Right lobe of liver (tissue), 6 donors: ENCODE data around the gene MID1. TPM values are rescaled to one million over a fixed set of nuclear protein-coding genes. Genes with fewer than 3 reads are reported as not detected.
A peak's percentile ranks its signal among the peaks of the same experiment; 100 is the strongest.

Source experiments
- ATAC-seq, 4 donors: fragments of 200-7000 bp; cut with Tn5 transposase; one replicate each; pipeline ENCODE4 v1.9.1; 2020; ENCODE audit warnings: mild to moderate bottlenecking in 4 of 4, moderate library complexity in 4 of 4
- DNase-seq, 3 donors: peaks; one replicate each; pipeline ENCODE4 v3.0.0-alpha.2; 2020
- H3K27ac ChIP-seq, 3 donors: fragments of 200-600 bp; one replicate each; pipeline ENCODE4 v1.8.0; 2022
- H3K27me3 ChIP-seq, 2 donors: fragments of 200-600 bp; one replicate each; pipeline ENCODE4 v1.8.0; 2022
- H3K36me3 ChIP-seq, 4 donors: fragments of 200-600 bp; sonication (generic) in 1 of 4; one replicate each; pipeline versions ENCODE4 v1.5.1 to v1.8.0; 2017 to 2022; ENCODE audit warnings: control low read depth in 1 of 4
- H3K4me1 ChIP-seq, 4 donors: fragments of 200-600 bp; sonication (generic) in 1 of 4; one replicate each; pipeline versions ENCODE4 v1.5.1 to v1.8.0; 2017 to 2022; ENCODE audit warnings: control low read depth in 1 of 4
- H3K4me3 ChIP-seq, 3 donors: fragments of 200-600 bp; one replicate each; pipeline ENCODE4 v1.8.0; 2022
- H3K9me3 ChIP-seq, 4 donors: fragments of 200-600 bp; sonication (generic) in 1 of 4; one replicate each; pipeline versions ENCODE4 v1.5.1 to v1.8.0; 2017 to 2022; ENCODE audit warnings: control low read depth in 1 of 4
- POLR2A ChIP-seq: fragments of 450-650 bp; IDR thresholded peaks from one replicate; pipeline ENCODE4 v1.6.1; 2017; ENCODE audit warnings: antibody characterized with exemption, mild to moderate bottlenecking
- WGBS: methylation state at CpG from one replicate; pipeline ENCODE4 v1.1.6; 2018; ENCODE audit warnings: low coverage, low lambda C conversion rate; ENCODE audit not compliant: insufficient coverage; ENCODE audit errors: missing lambda C conversion rate; 5-methylcytosine and 5-hydroxymethylcytosine counted together
- intact Hi-C, 2 donors: fragments of 100-400 bp; cut with DNase I; formaldehyde crosslinking; loops; one replicate each; pipeline versions ENCODE4 v1.11.2 to v1.14.1; 2022
- total RNA-seq, 6 experiments: library from RNA; depleted of rRNA in 2 of 6; stranded (reverse); fragments of >200 nt in 2 of 6; fragmentation: NEBNext Ultra II Directional in 3 of 6; extraction: Animal tissue kit (Norgen Biotek cat#: 25700) in 3 of 6; gene quantifications; one replicate each; pipeline versions ENCODE4 v1.1.0 to v1.2.4, GENCODE V29; 2016 to 2023
- TF ChIP-seq, protein P1 (sequence below), 4 donors: fragments of 200-600 bp in 3 of 4; fragments of 450-650 bp in 1 of 4; IDR thresholded peaks; one replicate each; pipeline versions ENCODE4 v1.5.1 to v1.8.0; 2016 to 2022; ENCODE audit warnings: antibody characterized with exemption in 4 of 4, mild to moderate bottlenecking in 2 of 4
- donor health status: DM: no; HTN: yes; CAD: no.
- donor health status: DM: no; HTN: no; CAD: no.
- donor health status: DM: no; HTN: no; CAD: no.
- donor health status: DM: no; HTN: yes; CAD: no.
- donor health status: DM: no; HTN: yes; CAD: no.

Gene MID1
- total RNA-seq, 6 experiments from 2014 or later: 2.2 to 10.0 (median 4.6) TPM

DNA sequence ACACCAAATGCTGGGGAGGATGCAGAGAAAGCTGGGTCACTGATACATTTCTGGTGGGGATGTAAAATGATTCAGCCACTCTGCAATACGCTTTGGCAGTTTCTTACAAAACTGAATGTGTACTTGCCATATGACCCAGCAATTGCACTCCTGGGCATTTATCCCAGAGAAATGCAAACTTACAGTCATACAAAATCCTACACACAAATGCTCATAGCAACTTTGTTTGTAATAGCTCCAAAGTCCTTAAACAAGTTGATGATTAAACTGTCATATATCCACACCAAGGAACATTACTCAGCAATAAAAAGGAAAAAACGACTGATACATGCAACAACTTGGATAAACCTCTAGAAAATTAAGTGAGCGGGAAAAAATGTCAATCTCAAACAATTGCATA lies 12.3 kb downstream of the MID1 start:
- ATAC-seq (peak in 3 of 4 donors; percentile 8 to 65 (median 27)), DNase-seq (no peak)
- WGBS: 21% methylated on average over 3 of the region's 3 CpGs
- H3K9me3 ChIP-seq: no peaks in the 10 kb centered on the region
- no peak overlapping the region for H3K4me3 ChIP-seq
- no peaks in the 10 kb centered on the region for H3K36me3 ChIP-seq
- TF ChIP-seq POLR2A: no peak
- TF ChIP-seq, protein P1, sequence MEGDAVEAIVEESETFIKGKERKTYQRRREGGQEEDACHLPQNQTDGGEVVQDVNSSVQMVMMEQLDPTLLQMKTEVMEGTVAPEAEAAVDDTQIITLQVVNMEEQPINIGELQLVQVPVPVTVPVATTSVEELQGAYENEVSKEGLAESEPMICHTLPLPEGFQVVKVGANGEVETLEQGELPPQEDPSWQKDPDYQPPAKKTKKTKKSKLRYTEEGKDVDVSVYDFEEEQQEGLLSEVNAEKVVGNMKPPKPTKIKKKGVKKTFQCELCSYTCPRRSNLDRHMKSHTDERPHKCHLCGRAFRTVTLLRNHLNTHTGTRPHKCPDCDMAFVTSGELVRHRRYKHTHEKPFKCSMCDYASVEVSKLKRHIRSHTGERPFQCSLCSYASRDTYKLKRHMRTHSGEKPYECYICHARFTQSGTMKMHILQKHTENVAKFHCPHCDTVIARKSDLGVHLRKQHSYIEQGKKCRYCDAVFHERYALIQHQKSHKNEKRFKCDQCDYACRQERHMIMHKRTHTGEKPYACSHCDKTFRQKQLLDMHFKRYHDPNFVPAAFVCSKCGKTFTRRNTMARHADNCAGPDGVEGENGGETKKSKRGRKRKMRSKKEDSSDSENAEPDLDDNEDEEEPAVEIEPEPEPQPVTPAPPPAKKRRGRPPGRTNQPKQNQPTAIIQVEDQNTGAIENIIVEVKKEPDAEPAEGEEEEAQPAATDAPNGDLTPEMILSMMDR (IDR thresholded peaks at IDR 0.05): no peak
- H3K4me1 ChIP-seq: peaks cover 0 to 20% (median 2%) of the 10 kb centered on the region in 4 donors
- H3K27me3 ChIP-seq: no peaks in the 10 kb centered on the region
- intact Hi-C loops: no loop called here
- H3K27ac ChIP-seq: peak overlapping the region in 1 of 3 donors; percentile 79

DNA sequence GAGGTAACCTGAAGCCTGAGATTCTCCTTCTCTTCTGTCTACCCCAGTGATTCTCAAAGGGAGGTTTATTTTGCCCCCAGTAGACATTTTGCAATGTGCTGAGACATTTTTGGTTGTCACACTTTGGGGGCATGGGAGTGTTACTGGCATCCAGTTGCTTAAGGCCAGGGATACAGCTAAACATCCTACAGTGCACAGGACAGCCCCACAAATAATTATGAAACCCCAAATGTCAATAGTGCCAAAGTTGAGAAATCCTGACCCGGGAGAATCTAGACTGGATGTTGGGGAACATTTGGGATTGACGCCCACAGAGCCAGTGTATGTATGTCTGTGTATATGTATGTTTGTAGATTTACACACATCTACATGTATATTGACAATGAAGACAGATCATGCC lies 13.2 kb downstream of the MID1 start:
- 43% methylated on average over 2 of the region's 2 CpGs for WGBS
- Histone ChIP-seq H3K36me3 (no peaks in the 10 kb centered on the region), H3K27me3 (no peaks in the 10 kb centered on the region), H3K9me3 (no peaks in the 10 kb centered on the region), H3K4me1 (peaks cover 0 to 15% (median 2%) of the 10 kb centered on the region in 4 donors), H3K27ac (peak overlapping the region in 1 of 3 donors; percentile 79), H3K4me3 (no peak overlapping the region)
- no peak for TF ChIP-seq POLR2A
- TF ChIP-seq, protein P1 (IDR thresholded peaks at IDR 0.05): no peak
- ATAC-seq: peak in 3 of 4 donors; percentile 3 to 52 (median 21)
- intact Hi-C loops: no loop called here
- no peak for DNase-seq

DNA sequence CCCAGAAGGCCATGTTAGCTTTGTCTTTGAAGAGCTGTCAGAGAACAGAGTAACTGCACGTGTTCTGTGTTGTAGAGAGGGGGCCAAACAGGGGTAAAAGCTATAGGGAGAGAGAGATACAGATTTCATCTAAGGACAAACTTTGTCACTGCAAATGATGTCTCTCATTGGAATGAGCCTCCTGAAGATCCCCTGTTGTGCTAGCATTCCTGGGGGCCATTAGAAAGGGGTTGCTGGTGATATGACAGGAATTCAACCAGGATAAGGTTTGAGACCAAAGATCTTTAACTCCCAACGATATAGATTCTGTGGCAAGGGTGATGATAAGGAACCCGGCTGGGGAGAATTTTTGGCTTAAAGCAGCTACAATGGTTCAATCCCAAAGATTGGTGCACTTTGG lies 16.8 kb downstream of the MID1 start:
- TF ChIP-seq, protein P1 (IDR thresholded peaks at IDR 0.05): no peak
- TF ChIP-seq POLR2A: no peak

DNA sequence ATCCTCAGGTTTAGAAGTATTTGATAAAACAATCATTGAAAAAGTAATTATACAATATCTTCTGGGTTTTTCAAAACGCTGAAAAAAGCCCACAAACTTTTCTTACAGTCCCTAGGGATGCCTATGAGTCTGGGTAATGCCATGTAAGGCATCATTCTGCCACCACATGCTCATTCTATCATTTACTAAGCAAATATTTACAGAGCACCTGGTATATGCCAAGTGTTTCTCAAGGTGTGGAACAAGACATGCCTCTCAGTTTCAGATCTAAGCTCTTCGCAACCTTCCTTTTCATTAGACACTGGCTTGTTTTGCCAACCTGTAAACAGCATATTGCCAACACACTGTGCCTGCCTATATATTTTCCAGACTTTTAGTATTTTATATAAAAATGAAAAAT lies 17.7 kb downstream of the MID1 start:
- H3K4me3 ChIP-seq: no peak overlapping the region
- peaks cover 0 to 2% (median 0%) of the 10 kb centered on the region in 4 donors for H3K4me1 ChIP-seq
- TF ChIP-seq, protein P1 (IDR thresholded peaks at IDR 0.05): no peak
- TF ChIP-seq POLR2A: no peak
- DNase-seq (no peak), ATAC-seq (peak in 2 of 4 donors; percentile 23 to 24)
- H3K27ac ChIP-seq: no peak overlapping the region
- H3K27me3 ChIP-seq: no peaks in the 10 kb centered on the region
- intact Hi-C loops: no loop called here
- H3K36me3 ChIP-seq: no peaks in the 10 kb centered on the region
- WGBS: 56% methylated on average over 2 of the region's 2 CpGs
- no peaks in the 10 kb centered on the region for H3K9me3 ChIP-seq

More for the DNA sequence above, 16.8 kb downstream of the MID1 start:
- no peak for DNase-seq
- Histone ChIP-seq H3K4me1 (peaks cover 0 to 4% (median 0%) of the 10 kb centered on the region in 4 donors), H3K4me3 (no peak overlapping the region), H3K9me3 (no peaks in the 10 kb centered on the region), H3K27ac (no peak overlapping the region), H3K36me3 (no peaks in the 10 kb centered on the region), H3K27me3 (no peaks in the 10 kb centered on the region)
- WGBS: 13% methylated on average over 3 of the region's 3 CpGs
- intact Hi-C loops: no loop called here
- no peak for ATAC-seq

DNA sequence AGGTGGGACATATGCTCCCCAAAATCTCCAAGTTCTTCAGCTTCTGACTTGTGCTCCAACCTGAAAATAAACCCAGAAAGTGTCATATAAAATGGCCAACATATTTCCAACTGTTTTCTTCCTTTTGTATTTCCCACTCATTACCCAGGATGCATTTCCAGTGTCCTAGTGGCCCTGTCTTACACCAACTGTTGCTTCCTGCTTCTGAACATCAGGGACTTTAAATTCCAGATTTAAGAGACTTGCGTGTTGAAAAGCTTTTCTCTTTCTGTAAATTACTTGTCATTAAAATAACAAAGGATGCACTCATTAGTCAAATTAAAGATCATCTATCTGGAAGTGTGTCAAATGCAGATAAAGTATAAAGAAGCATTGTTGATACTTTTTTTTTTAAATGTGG lies 19.9 kb downstream of the MID1 start:
- WGBS: 21% methylated on average over 1 of the region's 1 CpG
- no peak overlapping the region for H3K27ac ChIP-seq
- H3K27me3 ChIP-seq: no peaks in the 10 kb centered on the region
- H3K36me3 ChIP-seq: no peaks in the 10 kb centered on the region
- TF ChIP-seq POLR2A: no peak
- TF ChIP-seq, protein P1 (IDR thresholded peaks at IDR 0.05): no peak
- DNase-seq (no peak), ATAC-seq (peak in 1 of 4 donors; percentile 41)
- no peaks in the 10 kb centered on the region for H3K4me1 ChIP-seq
- no peaks in the 10 kb centered on the region for H3K9me3 ChIP-seq
- no peak overlapping the region for H3K4me3 ChIP-seq
- intact Hi-C loops: no loop called here
